HepG2 (cell line): ENCODE results near the gene EXOC3L2. TPM values are rescaled to one million over a fixed set of nuclear protein-coding genes. Genes with fewer than 3 reads are reported as not detected.

ENCODE experiments used
- ATAC-seq: fragments of 200-7000 bp; cut with Tn5 transposase; 3 replicates; pipeline ENCODE4 v1.9.1; 2020; ENCODE audit warnings: mild to moderate bottlenecking, moderate library complexity
- BruUV-seq: library from RNA; stranded (reverse); fragments of 400-500 nt; replicated peaks from 2 replicates; lab custom pipeline; 2021; lab: Mats Ljungman, UMichigan
- CTCF ChIA-PET: fragments of 300-600 bp; formaldehyde crosslinking; extraction: SDS; loops from one replicate; lab custom pipeline; 2021; ENCODE audit warnings: low total read pairs, inconsistent platforms, low intra/inter-chr PET ratio; lab: Yijun Ruan, JAX
- POLR2A ChIA-PET: fragments of 350-600 bp; sonication (Branson Sonifier 250); formaldehyde crosslinking; loops from one replicate; lab custom pipeline; 2020; ENCODE audit warnings: antibody characterized with exemption, inconsistent platforms; lab: Yijun Ruan, JAX
- DNase-seq: peaks from one replicate; pipeline ENCODE4 v3.0.0-alpha.2; 2015; ENCODE audit warnings: low spot score
- FAIRE-seq: peaks from 3 replicates; lab custom pipeline; 2011; peaks lifted over from hg19 to GRCh38; lab: Jason Lieb, UNC
- H2AFZ ChIP-seq: one replicate; pipeline ENCODE4 v1.6.1; 2011; ENCODE audit warnings: low read length, inconsistent platforms
- H3K27ac ChIP-seq: fragments of 300-600 bp; 3 replicates; pipeline ENCODE4 v1.8.0; 2011; ENCODE audit warnings: mixed run types, mild to moderate bottlenecking, mixed read lengths, low read length, inconsistent platforms; ENCODE audit not compliant: insufficient read depth; ENCODE audit errors: extremely low read length
- H3K27me3 ChIP-seq, 2 experiments: fragments of 200-600 bp in 1 of 2; 2 replicates in 1 of 2; 3 replicates in 1 of 2; pipeline versions ENCODE4 v1.6.0 to v1.8.0; 2011; ENCODE audit warnings: low read length in 2 of 2, mild to moderate bottlenecking in 2 of 2, moderate library complexity in 2 of 2, inconsistent platforms in 1 of 2; ENCODE audit not compliant: insufficient read depth in 2 of 2, control insufficient read depth in 1 of 2
- H3K36me3 ChIP-seq, 2 experiments: fragments of 200-600 bp in 1 of 2; replicated peaks in 1 of 2; 2 replicates in 1 of 2; 3 replicates in 1 of 2; pipeline versions ENCODE4 v1.5.1 to v1.8.0; 2011; ENCODE audit warnings: low read length in 2 of 2, inconsistent platforms in 1 of 2; ENCODE audit not compliant: insufficient read depth in 2 of 2, control insufficient read depth in 1 of 2
- H3K4me1 ChIP-seq: 2 replicates; pipeline ENCODE4 v1.5.1; 2012; ENCODE audit warnings: low read length, inconsistent platforms; ENCODE audit not compliant: insufficient read depth
- H3K4me2 ChIP-seq: 2 replicates; pipeline ENCODE4 v1.6.0; 2011; ENCODE audit warnings: low read depth, low read length, inconsistent platforms
- H3K4me3 ChIP-seq, 3 experiments: fragments of 200-600 bp in 1 of 3; sonication (generic), shearing (Covaris generic) in 1 of 3; replicated peaks in 1 of 3; 2 replicates each; pipeline ENCODE4 v1.5.1; 2011 to 2016; ENCODE audit warnings: low read length in 3 of 3, inconsistent platforms in 2 of 3, low read depth in 2 of 3, mild to moderate bottlenecking in 2 of 3, control low read depth in 1 of 3, mixed read lengths in 1 of 3; ENCODE audit not compliant: insufficient read depth in 1 of 3
- H3K79me2 ChIP-seq: one replicate; pipeline ENCODE4 v1.6.1; 2011; ENCODE audit warnings: low read length, inconsistent platforms; ENCODE audit not compliant: insufficient read depth
- H3K9ac ChIP-seq: 2 replicates; pipeline ENCODE4 v1.6.0; 2011; ENCODE audit warnings: mild to moderate bottlenecking, low read depth, low read length, inconsistent platforms; ENCODE audit not compliant: insufficient read depth
- H3K9me3 ChIP-seq: 2 replicates; pipeline ENCODE4 v1.5.1; 2012; ENCODE audit warnings: mild to moderate bottlenecking, low read length
- H4K20me1 ChIP-seq: 2 replicates; pipeline ENCODE4 v1.6.0; 2011; ENCODE audit warnings: inconsistent platforms, mild to moderate bottlenecking, low read length, moderate library complexity; ENCODE audit not compliant: insufficient read depth
- CHD4 ChIP-seq: fragments of 200-600 bp; sonication (generic); IDR thresholded peaks from 2 replicates; pipeline ENCODE4 v1.7.0; 2017; ENCODE audit warnings: mild to moderate bottlenecking, low read length, borderline replicate concordance
- DMTF1 ChIP-seq: sonication (generic); formaldehyde crosslinking; IDR thresholded peaks from 2 replicates; pipeline ENCODE4 v1.4.0; 2020; ENCODE audit warnings: mild to moderate bottlenecking, missing genetic modification reagents
- DZIP1 ChIP-seq: sonication (generic); formaldehyde crosslinking; IDR thresholded peaks from 2 replicates; pipeline ENCODE4 v1.5.0; 2020; ENCODE audit warnings: mild to moderate bottlenecking, missing genetic modification reagents
- HNF4A ChIP-seq: sonication (generic); formaldehyde crosslinking; IDR thresholded peaks from 2 replicates; pipeline ENCODE4 v1.4.0; 2020; ENCODE audit warnings: missing genetic modification reagents
- JARID2 ChIP-seq: sonication (generic); formaldehyde crosslinking; IDR thresholded peaks from 2 replicates; pipeline ENCODE4 v1.8.1; 2023; ENCODE audit warnings: missing genetic modification reagents, inconsistent platforms; ENCODE audit not compliant: insufficient replicate concordance
- KAT2B ChIP-seq: fragments of 150-350 bp; IDR thresholded peaks from 2 replicates; pipeline ENCODE4 v1.6.1; 2014; ENCODE audit warnings: low read depth, low read length, borderline replicate concordance
- KDM6A ChIP-seq: IDR thresholded peaks from 2 replicates; pipeline ENCODE4 v1.6.1; 2016; ENCODE audit warnings: low read depth
- MXD3 ChIP-seq: IDR thresholded peaks from 2 replicates; pipeline ENCODE4 v1.6.1; 2016; ENCODE audit warnings: mild to moderate bottlenecking, missing biosample characterization, missing genetic modification reagents
- ONECUT2 ChIP-seq: sonication (generic); formaldehyde crosslinking; IDR thresholded peaks from 2 replicates; pipeline ENCODE4 v1.4.0; 2020; ENCODE audit warnings: missing genetic modification reagents
- PLRG1 ChIP-seq: fragments of 450-650 bp; conservative IDR thresholded peaks from 2 replicates; pipeline ENCODE4 v1.6.1; 2016
- ZNF224 ChIP-seq: sonication (generic); formaldehyde crosslinking; IDR thresholded peaks from 2 replicates; pipeline ENCODE4 v1.5.0; 2020; ENCODE audit warnings: mild to moderate bottlenecking, missing genetic modification reagents
- ZNF510 ChIP-seq: sonication (generic); formaldehyde crosslinking; IDR thresholded peaks from 2 replicates; pipeline ENCODE4 v1.4.0; 2020; ENCODE audit warnings: low read depth, mild to moderate bottlenecking, missing genetic modification reagents
- WGBS: methylation state at CpG from one replicate; pipeline ENCODE4 v1.1.6; 2017; ENCODE audit warnings: low lambda C conversion rate; 5-methylcytosine and 5-hydroxymethylcytosine counted together
- in situ Hi-C: cut with HindIII; loops from 2 replicates; pipeline ENCODE4 v1.10.0; 2017; ENCODE audit warnings: low pct_unique_long_range_greater_than_20kb; ENCODE audit not compliant: extremely low pct_ligation_motif_present
- intact Hi-C: fragments of 100-400 bp; cut with micrococcal nuclease; formaldehyde crosslinking; loops from one replicate; pipeline ENCODE4 v1.10.0; 2022; ENCODE audit not compliant: unreplicated experiment
- polyA plus RNA-seq, 8 experiments: library from polyadenylated mRNA; depleted of rRNA in 3 of 8; stranded (reverse) in 7 of 8; unstranded in 1 of 8; fragments of >200 nt; fragmentation: Illumina TruSeq in 4 of 8; extraction: Trizol in 4 of 8; gene quantifications; 2 replicates each; pipeline versions ENCODE4 v1.2.1 to v1.2.3, GENCODE V29; 2011 to 2016; ENCODE audit warnings: low read depth in 4 of 8, missing spikeins in 1 of 8, mixed read lengths in 1 of 8; ENCODE audit not compliant: insufficient read depth in 1 of 8
- total RNA-seq, 5 experiments: library from RNA; depleted of rRNA; stranded (reverse); fragments of >200 nt; fragmentation: Illumina TruSeq; extraction: Trizol; gene quantifications; 2 replicates each; pipeline ENCODE4 v1.2.3, GENCODE V29; 2016; ENCODE audit warnings: low read depth in 1 of 5
- TF ChIP-seq, protein P1 (sequence below): sonication (generic); formaldehyde crosslinking; IDR thresholded peaks from 2 replicates; pipeline ENCODE4; 2020; ENCODE audit warnings: missing genetic modification reagents, mild to moderate bottlenecking, borderline replicate concordance

EXOC3L2 gene
- total and polyA plus RNA-seq, 2 of the 13 experiments (the other 11 are each of a cell fraction or from before 2014, with no cell fraction given): 0.21 TPM; not detected in 1

- intact Hi-C loops (loop anchor here (2.0 kb wide), 1 partner anchor 53 kb away; no protein-coding TSS in a partner anchor), in situ Hi-C loops (no loop called here)
- no TSS peak for BruUV-seq
- CTCF ChIA-PET: no interaction called here
- 33% methylated on average over 14 of the region's 14 CpGs for WGBS
- Histone ChIP-seq H3K27me3 (no peaks in the 10 kb centered on the region), H3K9me3 (no peaks in the 10 kb centered on the region), H4K20me1 (no peaks in the 10 kb centered on the region), H3K27ac (peak overlapping the region; percentile 70), H3K4me2 (peak overlapping the region; percentile 57), H3K4me3 (0 out of 6 replicates have a peak overlapping the region, but pooled peaks of 1 of the 3 experiments have one; percentile 14), H3K79me2 (no peaks in the 10 kb centered on the region), H3K4me1 (peaks cover 57% of the 10 kb centered on the region), H3K9ac (peak overlapping the region; percentile 34), H3K36me3 (peaks cover 11 to 24% of the 10 kb centered on the region in 2 experiments; a peak in 4 of 5 replicates), H2AFZ (no peak overlapping the region)
- FAIRE-seq: no peak
- no peak for DNase-seq
- no peak; the same call in 2 of the 3 replicates for ATAC-seq
- POLR2A ChIA-PET: interaction anchor here (1.0 to 1.3 kb wide), 5 partner anchors 10 to 181 kb away, joined by 3 to 9 read pairs (median 4); partner anchors contain the start of genes BLOC1S3, PPP1R37 and TRAPPC6A
- TF ChIP-seq KDM6A (CRISPR knock-in tag) (0 out of 2 replicates have a peak, but pooled peaks have one; percentile 4), DMTF1 (0 out of 2 replicates have a peak, but pooled peaks have one; percentile 68), ZNF224 (CRISPR knock-in tag) (peak; percentile 13; the same call in 1 of the 2 replicates), DZIP1 (CRISPR knock-in tag) (no peak), KAT2B (0 out of 2 replicates have a peak, but pooled peaks have one; percentile 8), ONECUT2 (peak; percentile 86), JARID2 (CRISPR knock-in tag) (no peak), CHD4 (0 out of 2 replicates have a peak, but pooled peaks have one; percentile 8), HNF4A (CRISPR knock-in tag) (no peak), ZNF510 (CRISPR knock-in tag) (0 out of 2 replicates have a peak, but pooled peaks have one; percentile 15), PLRG1 (no peak), MXD3 (0 out of 2 replicates have a peak, but pooled peaks have one; percentile 8)
- TF ChIP-seq, protein P1, sequence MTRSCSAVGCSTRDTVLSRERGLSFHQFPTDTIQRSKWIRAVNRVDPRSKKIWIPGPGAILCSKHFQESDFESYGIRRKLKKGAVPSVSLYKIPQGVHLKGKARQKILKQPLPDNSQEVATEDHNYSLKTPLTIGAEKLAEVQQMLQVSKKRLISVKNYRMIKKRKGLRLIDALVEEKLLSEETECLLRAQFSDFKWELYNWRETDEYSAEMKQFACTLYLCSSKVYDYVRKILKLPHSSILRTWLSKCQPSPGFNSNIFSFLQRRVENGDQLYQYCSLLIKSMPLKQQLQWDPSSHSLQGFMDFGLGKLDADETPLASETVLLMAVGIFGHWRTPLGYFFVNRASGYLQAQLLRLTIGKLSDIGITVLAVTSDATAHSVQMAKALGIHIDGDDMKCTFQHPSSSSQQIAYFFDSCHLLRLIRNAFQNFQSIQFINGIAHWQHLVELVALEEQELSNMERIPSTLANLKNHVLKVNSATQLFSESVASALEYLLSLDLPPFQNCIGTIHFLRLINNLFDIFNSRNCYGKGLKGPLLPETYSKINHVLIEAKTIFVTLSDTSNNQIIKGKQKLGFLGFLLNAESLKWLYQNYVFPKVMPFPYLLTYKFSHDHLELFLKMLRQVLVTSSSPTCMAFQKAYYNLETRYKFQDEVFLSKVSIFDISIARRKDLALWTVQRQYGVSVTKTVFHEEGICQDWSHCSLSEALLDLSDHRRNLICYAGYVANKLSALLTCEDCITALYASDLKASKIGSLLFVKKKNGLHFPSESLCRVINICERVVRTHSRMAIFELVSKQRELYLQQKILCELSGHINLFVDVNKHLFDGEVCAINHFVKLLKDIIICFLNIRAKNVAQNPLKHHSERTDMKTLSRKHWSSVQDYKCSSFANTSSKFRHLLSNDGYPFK (CRISPR knock-in tag): 0 out of 2 replicates have a peak, but pooled peaks have one; percentile 2
These were observed 28.3 kb upstream of the EXOC3L2 start for GRCh38 chr19:45273521-45273855.
